Measurements from ENCODE around the gene THEM4. TPM values are rescaled to one million over a fixed set of nuclear protein-coding genes. Genes with fewer than 3 reads are reported as not detected.
"Not testable (repeated sequence)": the region's sequence is repeated elsewhere in the genome, so short reads cannot be mapped to it uniquely, and the experiment has no call there.

THEM4 gene
- total and polyA plus RNA-seq, 2 of the 8 experiments (the other 6 are each of a cell fraction or from before 2014, with no cell fraction given): 9.9 to 11.2 TPM

DNA sequence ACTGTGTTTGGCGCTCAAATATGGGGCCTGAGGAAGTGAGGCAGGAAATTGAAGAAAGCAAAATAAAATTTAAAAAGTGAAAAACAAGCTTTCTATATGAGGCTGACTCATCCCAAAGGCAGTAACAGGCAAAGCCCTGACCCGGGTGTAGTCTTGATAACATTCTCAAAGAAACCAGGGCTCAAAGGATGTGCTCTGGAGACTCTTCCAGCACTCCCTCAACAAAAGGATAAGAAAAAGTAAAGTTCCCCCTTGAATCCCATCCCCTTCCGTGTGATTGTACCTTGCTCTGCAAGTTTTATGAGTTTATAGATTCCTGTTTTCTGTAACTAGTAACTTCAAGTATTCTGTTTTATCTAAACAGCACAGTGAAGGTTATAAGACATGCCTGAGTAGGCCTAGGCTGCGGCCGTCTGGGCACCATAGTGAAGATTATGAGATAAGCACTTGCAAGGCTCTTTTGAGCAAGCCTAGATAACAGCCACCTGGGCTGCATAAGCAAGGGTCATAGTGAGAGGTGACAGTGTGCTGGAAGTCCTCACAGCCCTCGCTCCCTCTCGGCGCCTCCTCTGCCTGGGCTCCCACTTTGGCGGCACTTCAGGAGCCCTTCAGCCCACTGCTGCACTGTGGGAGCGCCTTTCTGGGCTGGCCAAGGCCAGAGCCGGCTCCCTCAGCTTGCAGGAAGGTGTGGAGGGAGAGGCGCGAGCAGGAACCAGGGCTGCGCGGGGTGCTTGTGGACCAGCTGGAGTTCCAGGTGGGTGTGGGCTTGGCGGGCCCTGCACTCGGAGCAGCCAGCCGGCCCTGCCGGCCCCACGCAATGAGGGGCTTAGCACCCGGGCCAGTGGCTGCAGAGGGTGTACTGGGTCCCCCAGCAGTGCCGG lies 3.6 kb downstream of the THEM4 start:
- H3K4me2 ChIP-seq (ENCODE audit: insufficient read depth in 1 of 2, low read depth in 2 of 2, low read length in 2 of 2); H4K20me1 ChIP-seq (replicated peaks in 1 of 2; ENCODE audit: control insufficient read depth in 1 of 2, insufficient read depth in 2 of 2, low read length in 2 of 2); H3K4ac ChIP-seq (replicated peaks; ENCODE audit: insufficient read length, low read depth, low read length); H3K4me1 ChIP-seq (replicated peaks in 1 of 4; ENCODE audit: control insufficient read depth in 3 of 4, insufficient read depth in 4 of 4, low read length in 3 of 4); FAIRE-seq; H2BK12ac ChIP-seq (ENCODE audit: low read depth, low read length); H2AK5ac ChIP-seq (ENCODE audit: low read depth, low read length); H3K9ac ChIP-seq (replicated peaks in 1 of 4; ENCODE audit: extremely low read depth in 1 of 4, low read depth in 3 of 4, low read length in 3 of 4); H2AFZ ChIP-seq (ENCODE audit: low read length); H3K56ac ChIP-seq (replicated peaks; ENCODE audit: insufficient read length, low read depth, low read length); DNase-seq (ENCODE audit: low read depth in 1 of 2, low spot score in 2 of 2); H3K79me1 ChIP-seq (ENCODE audit: low read depth, low read length); H3K27me3 ChIP-seq (replicated peaks in 1 of 4; ENCODE audit: control insufficient read depth in 3 of 4, extremely low read depth in 1 of 4, insufficient read depth in 3 of 4, low read length in 3 of 4); H2BK5ac ChIP-seq (ENCODE audit: low read depth, low read length); H2BK20ac ChIP-seq (ENCODE audit: low read length); H4K8ac ChIP-seq (ENCODE audit: extremely low read depth, insufficient read depth, low read length); H2BK15ac ChIP-seq (ENCODE audit: low read length); H3K18ac ChIP-seq (ENCODE audit: extremely low read depth, low read length); H3K14ac ChIP-seq (ENCODE audit: insufficient read length); H3K27ac ChIP-seq (ENCODE audit: low read depth, low read length); H4K91ac ChIP-seq (replicated peaks; ENCODE audit: insufficient read length, low read length); H2BK120ac ChIP-seq (replicated peaks; ENCODE audit: low read depth, low read length); H3K23me2 ChIP-seq (ENCODE audit: low read depth, low read length); H4K5ac ChIP-seq (ENCODE audit: insufficient read length, low read depth, low read length); H3K79me2 ChIP-seq (ENCODE audit: control insufficient read depth in 1 of 2, insufficient read depth in 2 of 2, low read length in 2 of 2); H3K4me3 ChIP-seq (ENCODE audit: extremely low read depth in 1 of 4, insufficient read depth in 2 of 4, low read depth in 3 of 4, low read length in 4 of 4); H3K23ac ChIP-seq (ENCODE audit: insufficient read length): not testable (repeated sequence)
- peaks cover 0 to 24% (median 0%) of the 10 kb centered on the region in 4 experiments; a peak in 2 of 8 replicates for H3K36me3 ChIP-seq (ENCODE audit: control insufficient read depth in 2 of 4, insufficient read depth in 4 of 4, low read length in 3 of 4)
- WGBS, 2 experiments (ENCODE audit: extremely low coverage in 1 of 2, insufficient coverage in 1 of 2, insufficient read length in 1 of 2, insufficient replicate concordance in 2 of 2, low coverage in 1 of 2, low lambda C conversion rate in 2 of 2, missing lambda C conversion rate in 1 of 2): 96% methylated on average over 16 of the region's 22 CpGs; no CpG with 5 or more reads in 1 of the 2 experiments
- ChIA-PET POLR2A (ENCODE audit: partially characterized antibody) (interaction anchor here (0.9 to 1.1 kb wide), 3 partner anchors 9 to 90 kb away, joined by 3 read pairs; no protein-coding TSS in a partner anchor), CTCF (ENCODE audit: partially characterized antibody) (interaction anchor here (0.7 to 1.2 kb wide), 3 partner anchors 7 to 94 kb away, joined by 3 to 4 read pairs (median 3); no protein-coding TSS in a partner anchor)
- H3K9me3 ChIP-seq (ENCODE audit: insufficient read depth in 2 of 2, low read depth in 1 of 2, low read length in 1 of 2): peaks cover 22 to 23% of the 10 kb centered on the region in 2 experiments
